ENCODE data around the gene SLC25A13. TPM values are rescaled to one million over a fixed set of nuclear protein-coding genes. Genes with fewer than 3 reads are reported as not detected.

Gene SLC25A13
- polyA plus RNA-seq, 1 of the 3 experiments (the other 2 are of a cell fraction): 16.0 TPM

DNA sequence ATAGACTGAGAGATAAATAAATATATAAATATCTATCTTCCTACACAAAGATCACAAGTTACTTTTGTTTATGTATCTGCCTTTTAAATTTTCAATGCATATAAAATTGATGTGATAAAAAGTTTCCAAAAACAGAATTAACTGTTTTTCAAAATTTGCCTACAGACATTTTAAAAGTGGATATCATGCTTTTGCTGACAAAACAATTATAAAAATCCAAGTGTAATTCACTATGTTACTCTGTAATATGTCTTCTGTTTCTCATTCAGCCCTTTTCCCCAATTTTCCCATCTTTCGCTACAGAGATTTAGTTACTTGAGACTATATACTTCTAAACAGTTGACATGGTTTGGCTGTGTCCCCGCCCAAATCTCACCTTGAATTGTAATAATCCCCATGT lies 37.7 kb downstream of the SLC25A13 start:
- 99% methylated on average over 2 of the region's 2 CpGs for WGBS (ENCODE audit: low lambda C conversion rate)
- Histone ChIP-seq H3K27me3 (ENCODE audit: insufficient read depth) (no peaks in the 10 kb centered on the region), H3K4me1 (ENCODE audit: control insufficient read depth in 1 of 2, insufficient read depth in 2 of 2, low read depth in 1 of 2, low read length in 1 of 2) (no peaks in the 10 kb centered on the region; a peak in 1 of 4 replicates), H3K4me3 (ENCODE audit: low read depth in 2 of 2, low read length in 1 of 2) (no peak overlapping the region), H2AFZ (ENCODE audit: low read depth) (no peak overlapping the region), H3K79me2 (ENCODE audit: insufficient read depth) (peaks cover 34% of the 10 kb centered on the region), H3K9me2 (no peaks in the 10 kb centered on the region), H3K4me2 (no peak overlapping the region), H4K20me1 (ENCODE audit: insufficient read depth) (0 out of 2 replicates have a peak, but pooled peaks cover 17% of the 10 kb centered on the region), H3K9ac (no peak overlapping the region), H3K9me3 (no peaks in the 10 kb centered on the region), H3K36me3 (replicated peaks in 1 of 2; ENCODE audit: control insufficient read depth in 1 of 2, insufficient read depth in 2 of 2, low read length in 1 of 2) (no peaks in the 10 kb centered on the region), H3F3A (replicated peaks; ENCODE audit: insufficient read depth) (no peaks in the 10 kb centered on the region), H3K27ac (ENCODE audit: low read depth in 2 of 2, low read length in 1 of 2) (no peak overlapping the region)
- no peak for TF ChIP-seq RXRA (IDR thresholded peaks at IDR 0.05; ENCODE audit: borderline replicate concordance, low read depth)
- no peak for TF ChIP-seq YY1 (IDR thresholded peaks at IDR 0.05; ENCODE audit: low read depth)
- TF ChIP-seq, protein P1, sequence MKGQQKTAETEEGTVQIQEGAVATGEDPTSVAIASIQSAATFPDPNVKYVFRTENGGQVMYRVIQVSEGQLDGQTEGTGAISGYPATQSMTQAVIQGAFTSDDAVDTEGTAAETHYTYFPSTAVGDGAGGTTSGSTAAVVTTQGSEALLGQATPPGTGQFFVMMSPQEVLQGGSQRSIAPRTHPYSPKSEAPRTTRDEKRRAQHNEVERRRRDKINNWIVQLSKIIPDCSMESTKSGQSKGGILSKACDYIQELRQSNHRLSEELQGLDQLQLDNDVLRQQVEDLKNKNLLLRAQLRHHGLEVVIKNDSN (IDR thresholded peaks at IDR 0.05; ENCODE audit: borderline replicate concordance, low read depth): no peak
- TF ChIP-seq GATA2 (CRISPR knock-in tag; IDR thresholded peaks at IDR 0.05): no peak
- TF ChIP-seq, protein P2, sequence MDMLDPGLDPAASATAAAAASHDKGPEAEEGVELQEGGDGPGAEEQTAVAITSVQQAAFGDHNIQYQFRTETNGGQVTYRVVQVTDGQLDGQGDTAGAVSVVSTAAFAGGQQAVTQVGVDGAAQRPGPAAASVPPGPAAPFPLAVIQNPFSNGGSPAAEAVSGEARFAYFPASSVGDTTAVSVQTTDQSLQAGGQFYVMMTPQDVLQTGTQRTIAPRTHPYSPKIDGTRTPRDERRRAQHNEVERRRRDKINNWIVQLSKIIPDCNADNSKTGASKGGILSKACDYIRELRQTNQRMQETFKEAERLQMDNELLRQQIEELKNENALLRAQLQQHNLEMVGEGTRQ (IDR thresholded peaks at IDR 0.05; ENCODE audit: borderline replicate concordance, low read depth, low read length): no peak
- TF ChIP-seq TEAD4 (IDR thresholded peaks at IDR 0.05; ENCODE audit: borderline replicate concordance, insufficient read depth): no peak
- DNase-seq: no peak
- ChIA-PET POLR2A (no interaction called here), CTCF (no interaction called here)

DNA sequence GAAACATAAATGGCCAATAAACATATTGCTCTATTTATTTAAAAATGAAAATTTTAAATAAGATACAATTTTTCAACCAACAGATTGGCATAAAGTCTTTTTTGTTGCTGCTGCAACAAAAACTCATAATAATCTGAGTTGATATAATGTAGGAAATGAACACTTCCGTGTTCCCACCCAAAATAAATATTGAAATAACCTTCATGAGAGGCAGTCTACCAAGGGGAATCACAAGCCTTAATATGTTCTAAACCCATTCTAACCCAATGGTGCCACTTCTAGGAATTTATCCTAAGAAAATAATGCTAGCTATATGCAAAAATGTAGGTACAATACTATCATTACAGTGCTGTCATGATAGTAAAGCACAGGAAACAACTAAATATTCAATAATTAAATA lies 39.1 kb downstream of the SLC25A13 start:
- Histone ChIP-seq H3K27ac (ENCODE audit: low read depth in 2 of 2, low read length in 1 of 2) (no peak overlapping the region), H3K4me2 (no peak overlapping the region), H4K20me1 (ENCODE audit: insufficient read depth) (0 out of 2 replicates have a peak, but pooled peaks cover 17% of the 10 kb centered on the region), H3K9me2 (no peaks in the 10 kb centered on the region), H3F3A (replicated peaks; ENCODE audit: insufficient read depth) (no peaks in the 10 kb centered on the region), H3K36me3 (replicated peaks in 1 of 2; ENCODE audit: control insufficient read depth in 1 of 2, insufficient read depth in 2 of 2, low read length in 1 of 2) (no peaks in the 10 kb centered on the region), H3K4me3 (ENCODE audit: low read depth in 2 of 2, low read length in 1 of 2) (no peak overlapping the region), H3K9ac (no peak overlapping the region), H3K4me1 (ENCODE audit: control insufficient read depth in 1 of 2, insufficient read depth in 2 of 2, low read depth in 1 of 2, low read length in 1 of 2) (peaks cover 0 to 4% of the 10 kb centered on the region in 2 experiments; a peak in 1 of 4 replicates), H3K79me2 (ENCODE audit: insufficient read depth) (peaks cover 22% of the 10 kb centered on the region), H3K9me3 (no peaks in the 10 kb centered on the region), H3K27me3 (ENCODE audit: insufficient read depth) (no peaks in the 10 kb centered on the region), H2AFZ (ENCODE audit: low read depth) (no peak overlapping the region)
- TF ChIP-seq EP300 (IDR thresholded peaks at IDR 0.05; ENCODE audit: borderline replicate concordance in 1 of 2, low read depth in 1 of 2, low read length in 1 of 2) (no peak), GABPA (IDR thresholded peaks at IDR 0.05; ENCODE audit: low read depth) (no peak), RAD21 (IDR thresholded peaks at IDR 0.05; ENCODE audit: low read length) (no peak), TAF1 (IDR thresholded peaks at IDR 0.05; ENCODE audit: borderline replicate concordance, low read depth, low read length) (no peak), SMC3 (IDR thresholded peaks at IDR 0.05; ENCODE audit: low read depth, low read length) (no peak), TEAD4 (IDR thresholded peaks at IDR 0.05; ENCODE audit: borderline replicate concordance, insufficient read depth) (no peak), ELF1 (IDR thresholded peaks at IDR 0.05) (no peak), SIN3A (IDR thresholded peaks at IDR 0.05; ENCODE audit: borderline replicate concordance, low read depth, low read length) (no peak), MEF2A (IDR thresholded peaks at IDR 0.05; ENCODE audit: borderline replicate concordance, low read depth) (no peak), RXRA (IDR thresholded peaks at IDR 0.05; ENCODE audit: borderline replicate concordance, low read depth) (no peak), FOSL2 (IDR thresholded peaks at IDR 0.05; ENCODE audit: borderline replicate concordance, low read depth) (no peak), REST (IDR thresholded peaks at IDR 0.05; ENCODE audit: low read depth, low read length) (no peak), IRF3 (IDR thresholded peaks at IDR 0.05; ENCODE audit: low read depth, low read length) (no peak)
- CTCF ChIA-PET: no interaction called here
- POLR2A ChIA-PET: interaction anchor here (0.6 kb wide), 1 partner anchor 15 kb away, joined by 8 read pairs; no protein-coding TSS in a partner anchor
- DNase-seq: no peak
- 80% methylated on average over 1 of the region's 1 CpG for WGBS (ENCODE audit: low lambda C conversion rate)
